H1 (cell line): Measurements from ENCODE around the gene SENP3. TPM values are rescaled to one million over a fixed set of nuclear protein-coding genes. Genes with fewer than 3 reads are reported as not detected.

Source experiments
- CTCF ChIA-PET: fragments of 300-600 bp; sonication (Branson Sonifier 250); formaldehyde crosslinking; loops from one replicate; lab custom pipeline; 2021; ENCODE audit not compliant: partially characterized antibody; lab: Charles Lee
- POLR2A ChIA-PET: fragments of 300-600 bp; sonication (Branson Sonifier 250); formaldehyde crosslinking; loops from one replicate; lab custom pipeline; 2021; ENCODE audit warnings: inconsistent platforms; ENCODE audit not compliant: partially characterized antibody; lab: Charles Lee
- DNase-seq, 2 experiments: peaks; one replicate each; pipeline versions ENCODE4 v3.0.0 to v3.0.0-alpha.2; 2010 to 2022; ENCODE audit warnings: low spot score in 2 of 2, low read depth in 1 of 2, mixed read lengths in 1 of 2
- FAIRE-seq: peaks from 2 replicates; lab custom pipeline; 2011; peaks lifted over from hg19 to GRCh38; lab: Jason Lieb, UNC
- H2AFZ ChIP-seq: 2 replicates; pipeline ENCODE4 v1.8.1; 2012; ENCODE audit warnings: low read length, inconsistent platforms
- H2AK5ac ChIP-seq: 2 replicates; pipeline ENCODE4 v1.6.1; 2013; ENCODE audit warnings: low read depth, low read length
- H2BK120ac ChIP-seq: replicated peaks from 2 replicates; pipeline ENCODE3; 2013; ENCODE audit warnings: low read depth, low read length, inconsistent platforms
- H2BK12ac ChIP-seq: 2 replicates; pipeline ENCODE4 v1.6.1; 2013; ENCODE audit warnings: low read depth, low read length
- H2BK15ac ChIP-seq: 2 replicates; pipeline ENCODE4 v1.6.1; 2013; ENCODE audit warnings: low read length
- H2BK20ac ChIP-seq: 2 replicates; pipeline ENCODE4 v1.6.1; 2013; ENCODE audit warnings: low read length
- H2BK5ac ChIP-seq: 2 replicates; pipeline ENCODE4 v1.6.1; 2013; ENCODE audit warnings: low read depth, low read length
- H3K14ac ChIP-seq: 2 replicates; pipeline ENCODE4 v1.6.1; 2013; ENCODE audit warnings: inconsistent platforms; ENCODE audit not compliant: insufficient read length
- H3K18ac ChIP-seq: 2 replicates; pipeline ENCODE4 v1.6.1; 2013; ENCODE audit warnings: low read length; ENCODE audit errors: extremely low read depth
- H3K23ac ChIP-seq: 2 replicates; pipeline ENCODE4 v1.6.1; 2013; ENCODE audit warnings: inconsistent platforms; ENCODE audit not compliant: insufficient read length
- H3K23me2 ChIP-seq: 2 replicates; pipeline ENCODE4 v1.6.1; 2013; ENCODE audit warnings: low read depth, low read length
- H3K27ac ChIP-seq: 2 replicates; pipeline ENCODE4 v1.6.1; 2011; ENCODE audit warnings: low read depth, low read length, inconsistent platforms
- H3K27me3 ChIP-seq, 4 experiments: replicated peaks in 1 of 4; 1 replicate in 1 of 4; 2 replicates in 3 of 4; pipeline versions ENCODE4 v1.6.1 to v1.8.1; 2011 to 2013; ENCODE audit warnings: low read length in 3 of 4, mild to moderate bottlenecking in 3 of 4, inconsistent platforms in 2 of 4, mixed read lengths in 2 of 4, moderate library complexity in 1 of 4; ENCODE audit not compliant: control insufficient read depth in 3 of 4, insufficient read depth in 3 of 4; ENCODE audit errors: extremely low read depth in 1 of 4
- H3K36me3 ChIP-seq, 4 experiments: 2 replicates each; pipeline versions ENCODE4 v1.6.1 to v1.8.1; 2011 to 2013; ENCODE audit warnings: mild to moderate bottlenecking in 4 of 4, low read length in 3 of 4, moderate library complexity in 2 of 4, control low read depth in 1 of 4, inconsistent platforms in 1 of 4; ENCODE audit not compliant: insufficient read depth in 4 of 4, control insufficient read depth in 2 of 4
- H3K4ac ChIP-seq: replicated peaks from 2 replicates; pipeline ENCODE3; 2013; ENCODE audit warnings: low read length, low read depth, mixed read lengths, inconsistent platforms; ENCODE audit not compliant: insufficient read length
- H3K4me1 ChIP-seq, 4 experiments: replicated peaks in 1 of 4; 1 replicate in 1 of 4; 2 replicates in 3 of 4; pipeline versions ENCODE4 v1.6.1 to v1.8.1; 2011 to 2013; ENCODE audit warnings: low read length in 3 of 4, inconsistent platforms in 2 of 4, mixed read lengths in 1 of 4; ENCODE audit not compliant: insufficient read depth in 4 of 4, control insufficient read depth in 3 of 4
- H3K4me2 ChIP-seq, 2 experiments: 2 replicates each; pipeline versions ENCODE4 v1.6.1 to v1.8.1; 2011 to 2013; ENCODE audit warnings: low read depth in 2 of 2, low read length in 2 of 2, control low read depth in 1 of 2, inconsistent platforms in 1 of 2, mild to moderate bottlenecking in 1 of 2; ENCODE audit not compliant: insufficient read depth in 1 of 2
- H3K4me3 ChIP-seq, 4 experiments: fragments of 200-600, 300-600 bp in 1 of 4; sonication (generic), shearing (Covaris generic), sonication (Bioruptor Twin) in 1 of 4; 2 replicates each; pipeline versions ENCODE4 v1.5.1 to v1.8.1; 2011 to 2016; ENCODE audit warnings: low read length in 4 of 4, low read depth in 3 of 4, control low read depth in 2 of 4, inconsistent platforms in 2 of 4, mild to moderate bottlenecking in 2 of 4, mixed read lengths in 1 of 4, moderate library complexity in 1 of 4; ENCODE audit not compliant: insufficient read depth in 2 of 4; ENCODE audit errors: extremely low read depth in 1 of 4
- H3K56ac ChIP-seq: replicated peaks from 2 replicates; pipeline ENCODE3; 2013; ENCODE audit warnings: low read depth, mild to moderate bottlenecking, mixed read lengths, low read length, inconsistent platforms; ENCODE audit not compliant: insufficient read length
- H3K79me1 ChIP-seq: 2 replicates; pipeline ENCODE4 v1.6.1; 2013; ENCODE audit warnings: low read depth, low read length, control low read depth
- H3K79me2 ChIP-seq, 2 experiments: 2 replicates each; pipeline versions ENCODE4 v1.6.1 to v1.8.1; 2012 to 2013; ENCODE audit warnings: low read length in 2 of 2, mild to moderate bottlenecking in 2 of 2, inconsistent platforms in 1 of 2; ENCODE audit not compliant: insufficient read depth in 2 of 2, control insufficient read depth in 1 of 2
- H3K9ac ChIP-seq, 4 experiments: replicated peaks in 1 of 4; 1 replicate in 1 of 4; 2 replicates in 3 of 4; pipeline versions ENCODE4 v1.6.1 to v1.8.1; 2011 to 2013; ENCODE audit warnings: low read depth in 3 of 4, low read length in 3 of 4, control low read depth in 2 of 4, mild to moderate bottlenecking in 2 of 4, moderate library complexity in 2 of 4, inconsistent platforms in 1 of 4; ENCODE audit errors: extremely low read depth in 1 of 4
- H3K9me3 ChIP-seq, 2 experiments: 2 replicates each; pipeline versions ENCODE4 v1.6.1 to v1.8.1; 2012 to 2013; ENCODE audit warnings: mild to moderate bottlenecking in 2 of 2, moderate library complexity in 2 of 2, control low read depth in 1 of 2, inconsistent platforms in 1 of 2, low read depth in 1 of 2, low read length in 1 of 2, mixed read lengths in 1 of 2; ENCODE audit not compliant: insufficient read depth in 2 of 2
- H4K20me1 ChIP-seq, 2 experiments: replicated peaks in 1 of 2; 2 replicates each; pipeline versions ENCODE3 to v1.8.1; 2011 to 2013; ENCODE audit warnings: inconsistent platforms in 2 of 2, low read length in 2 of 2, mild to moderate bottlenecking in 1 of 2; ENCODE audit not compliant: insufficient read depth in 2 of 2, control insufficient read depth in 1 of 2
- H4K5ac ChIP-seq: 2 replicates; pipeline ENCODE4 v1.6.1; 2013; ENCODE audit warnings: low read length, low read depth, mixed read lengths, inconsistent platforms; ENCODE audit not compliant: insufficient read length
- H4K8ac ChIP-seq: 2 replicates; pipeline ENCODE4 v1.8.0; 2013; ENCODE audit warnings: mild to moderate bottlenecking, moderate library complexity, low read length, inconsistent platforms; ENCODE audit not compliant: insufficient read depth; ENCODE audit errors: extremely low read depth
- H4K91ac ChIP-seq: replicated peaks from 2 replicates; pipeline ENCODE3; 2013; ENCODE audit warnings: low read length, mixed read lengths, inconsistent platforms; ENCODE audit not compliant: insufficient read length
- CBX8 ChIP-seq: fragments of 300-800, 300-1000 bp; sonication (generic); IDR thresholded peaks from 2 replicates; pipeline ENCODE4 v1.7.1; 2016; ENCODE audit warnings: low read depth, low read length, borderline replicate concordance
- GTF2F1 ChIP-seq: IDR thresholded peaks from 2 replicates; pipeline ENCODE4 v1.6.1; 2012; ENCODE audit warnings: low read depth, low read length, improper control_type of control experiment, borderline replicate concordance
- SIX5 ChIP-seq: IDR thresholded peaks from 2 replicates; pipeline ENCODE4 v1.6.1; 2011; ENCODE audit warnings: mild to moderate bottlenecking, low read depth, low read length
- SP4 ChIP-seq: IDR thresholded peaks from 2 replicates; pipeline ENCODE4 v1.6.1; 2012; ENCODE audit warnings: low read length, inconsistent platforms
- TAF1 ChIP-seq: IDR thresholded peaks from 2 replicates; pipeline ENCODE4 v1.6.1; 2011; ENCODE audit warnings: mild to moderate bottlenecking, low read depth, low read length
- WGBS, 2 experiments: shearing (Covaris generic) in 1 of 2; methylation state at CpG; one replicate each; pipeline versions ENCODE4 v1.1.6 to v1.1.7; 2013 to 2015; ENCODE audit warnings: low lambda C conversion rate in 2 of 2, mixed read lengths in 2 of 2, inconsistent platforms in 1 of 2, low coverage in 1 of 2, missing lambda C conversion rate in 1 of 2; ENCODE audit not compliant: insufficient replicate concordance in 2 of 2, insufficient coverage in 1 of 2, insufficient read length in 1 of 2; ENCODE audit errors: extremely low coverage in 1 of 2, missing lambda C conversion rate in 1 of 2; 5-methylcytosine and 5-hydroxymethylcytosine counted together
- polyA plus RNA-seq, 7 experiments: library from polyadenylated mRNA; depleted of rRNA in 3 of 7; stranded (reverse) in 5 of 7; unstranded in 2 of 7; fragments of >200 nt in 5 of 7; fragments of 200-250 nt in 2 of 7; gene quantifications; 1 replicate in 5 of 7; 2 replicates in 1 of 7; 4 replicates in 1 of 7; pipeline versions ENCODE4 v1.2.1 to v1.2.3, GENCODE V29; 2011 to 2013; ENCODE audit warnings: missing spikeins in 2 of 7, mixed read lengths in 2 of 7
- total RNA-seq: library from RNA; stranded (reverse); fragmentation: NEBNext Ultra II Directional; extraction: Animal tissue kit (Norgen Biotek cat#: 25700); gene quantifications from 2 replicates; pipeline ENCODE4 v1.2.1, GENCODE V29; 2021
- TF ChIP-seq, protein P1 (sequence below): IDR thresholded peaks from 2 replicates; pipeline ENCODE4 v1.6.1; 2011; ENCODE audit warnings: low read depth, mild to moderate bottlenecking, low read length; ENCODE audit not compliant: insufficient read depth
- TF ChIP-seq, protein P2 (sequence below), 3 experiments: IDR thresholded peaks; 1 replicate in 2 of 3; 2 replicates in 1 of 3; pipeline versions ENCODE4 v1.5.1 to v1.6.1; 2011; ENCODE audit warnings: low read length in 3 of 3, mild to moderate bottlenecking in 3 of 3, inconsistent platforms in 2 of 3, low read depth in 1 of 3, moderate library complexity in 1 of 3; ENCODE audit not compliant: insufficient read depth in 1 of 3; ENCODE audit errors: control extremely low read depth in 1 of 3

Gene SENP3
- total and polyA plus RNA-seq, 2 of the 8 experiments (the other 6 are each of a cell fraction or from before 2014, with no cell fraction given) = 86.2 to 129 TPM

DNA sequence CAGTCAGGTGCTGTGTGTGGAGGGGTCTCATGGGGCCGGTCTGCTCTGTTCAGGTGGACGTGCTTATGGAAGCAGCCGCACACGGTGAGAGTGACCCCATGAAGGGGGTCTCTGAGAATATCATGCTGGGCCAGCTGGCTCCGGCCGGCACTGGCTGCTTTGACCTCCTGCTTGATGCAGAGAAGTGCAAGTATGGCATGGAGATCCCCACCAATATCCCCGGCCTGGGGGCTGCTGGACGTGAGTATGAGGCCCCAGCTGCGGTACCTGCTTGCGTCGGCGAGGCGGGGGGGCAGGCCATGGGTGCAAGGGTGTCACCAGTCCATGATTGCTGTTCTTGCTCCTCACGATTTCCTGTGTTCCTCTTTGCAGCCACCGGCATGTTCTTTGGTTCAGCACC is 49.6 kb upstream of the SENP3 start:
- Histone ChIP-seq H3K4me2 (no peak overlapping the region), H3K9ac (no peak overlapping the region), H2BK5ac (no peak overlapping the region), H3K4me1 (no peaks in the 10 kb centered on the region), H4K91ac (no peak overlapping the region), H4K20me1 (peaks cover 0 to 18% of the 10 kb centered on the region in 2 experiments), H3K79me2 (no peaks in the 10 kb centered on the region), H2BK15ac (no peak overlapping the region), H2BK20ac (no peak overlapping the region), H4K8ac (no peak overlapping the region), H3K4ac (no peak overlapping the region), H2AFZ (no peak overlapping the region), H3K27ac (no peak overlapping the region), H3K4me3 (no peak overlapping the region), H2BK120ac (no peak overlapping the region), H3K79me1 (no peaks in the 10 kb centered on the region; the same call in 1 of the 2 replicates), H4K5ac (no peak overlapping the region), H3K36me3 (peaks cover 28 to 62% (median 57%) of the 10 kb centered on the region in 4 experiments), H2BK12ac (no peak overlapping the region), H2AK5ac (no peak overlapping the region), H3K9me3 (no peaks in the 10 kb centered on the region; a peak in 1 of 4 replicates), H3K23ac (no peak overlapping the region), H3K23me2 (peaks cover 5% of the 10 kb centered on the region; the same call in 1 of the 2 replicates), H3K27me3 (no peaks in the 10 kb centered on the region), H3K56ac (no peak overlapping the region), H3K18ac (no peak overlapping the region), H3K14ac (no peak overlapping the region)
- WGBS, 2 experiments = 94% methylated on average over 15 of the region's 15 CpGs; no CpG with 5 or more reads in 1 of the 2 experiments
- ChIA-PET CTCF (interaction anchor here (0.6 to 11.8 kb wide), 4 partner anchors 10 to 225 kb away, joined by 4 to 251 read pairs (median 10); partner anchors contain the start of genes SENP3 and TNFSF13), POLR2A (interaction anchor here (1.0 to 4.5 kb wide), 3 partner anchors 20 to 61 kb away, joined by 3 to 24 read pairs (median 4); partner anchors contain the start of gene POLR2A)
- no peak for FAIRE-seq
- DNase-seq = no peak
- no peak for TF ChIP-seq SIX5
- TF ChIP-seq, protein P1, sequence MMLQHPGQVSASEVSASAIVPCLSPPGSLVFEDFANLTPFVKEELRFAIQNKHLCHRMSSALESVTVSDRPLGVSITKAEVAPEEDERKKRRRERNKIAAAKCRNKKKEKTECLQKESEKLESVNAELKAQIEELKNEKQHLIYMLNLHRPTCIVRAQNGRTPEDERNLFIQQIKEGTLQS = no peak
- TF ChIP-seq GTF2F1 = no peak
- TF ChIP-seq TAF1 = no peak
- TF ChIP-seq CBX8 = no peak
- TF ChIP-seq SP4 = no peak
- TF ChIP-seq, protein P2, sequence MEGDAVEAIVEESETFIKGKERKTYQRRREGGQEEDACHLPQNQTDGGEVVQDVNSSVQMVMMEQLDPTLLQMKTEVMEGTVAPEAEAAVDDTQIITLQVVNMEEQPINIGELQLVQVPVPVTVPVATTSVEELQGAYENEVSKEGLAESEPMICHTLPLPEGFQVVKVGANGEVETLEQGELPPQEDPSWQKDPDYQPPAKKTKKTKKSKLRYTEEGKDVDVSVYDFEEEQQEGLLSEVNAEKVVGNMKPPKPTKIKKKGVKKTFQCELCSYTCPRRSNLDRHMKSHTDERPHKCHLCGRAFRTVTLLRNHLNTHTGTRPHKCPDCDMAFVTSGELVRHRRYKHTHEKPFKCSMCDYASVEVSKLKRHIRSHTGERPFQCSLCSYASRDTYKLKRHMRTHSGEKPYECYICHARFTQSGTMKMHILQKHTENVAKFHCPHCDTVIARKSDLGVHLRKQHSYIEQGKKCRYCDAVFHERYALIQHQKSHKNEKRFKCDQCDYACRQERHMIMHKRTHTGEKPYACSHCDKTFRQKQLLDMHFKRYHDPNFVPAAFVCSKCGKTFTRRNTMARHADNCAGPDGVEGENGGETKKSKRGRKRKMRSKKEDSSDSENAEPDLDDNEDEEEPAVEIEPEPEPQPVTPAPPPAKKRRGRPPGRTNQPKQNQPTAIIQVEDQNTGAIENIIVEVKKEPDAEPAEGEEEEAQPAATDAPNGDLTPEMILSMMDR (IDR thresholded peaks at IDR 0.05; ENCODE audit: control extremely low read depth in 1 of 3, insufficient read depth in 1 of 3, low read depth in 1 of 3, low read length in 3 of 3) = no peak
